HCT116 (cell line): ENCODE measurements around the gene LRFN4.

Experiments
- ATF3 ChIP-seq: IDR thresholded peaks from 2 replicates; pipeline ENCODE4 v1.6.1; 2012
- CEBPB ChIP-seq: IDR thresholded peaks from 2 replicates; pipeline ENCODE4 v1.6.1; 2012; ENCODE audit warnings: low read depth
- CTCF ChIP-seq, 3 experiments: fragments of 200-600 bp in 1 of 3; sonication (generic) in 1 of 3; IDR thresholded peaks in 2 of 3; conservative IDR thresholded peaks in 1 of 3; 2 replicates each; pipeline ENCODE4 v1.5.1; 2012 to 2017; ENCODE audit warnings: low read depth in 2 of 3, low read length in 2 of 3, antibody characterized with exemption in 1 of 3, borderline replicate concordance in 1 of 3, control low read depth in 1 of 3, mild to moderate bottlenecking in 1 of 3, mixed read lengths in 1 of 3, mixed run types in 1 of 3, moderate library complexity in 1 of 3; ENCODE audit not compliant: insufficient read depth in 1 of 3
- EZH2 ChIP-seq: fragments of 200-600 bp; sonication (generic); IDR thresholded peaks from 2 replicates; pipeline ENCODE4 v1.6.1; 2017; ENCODE audit warnings: antibody characterized with exemption, mixed run types
- FOSL1 ChIP-seq: IDR thresholded peaks from 2 replicates; pipeline ENCODE4 v1.6.1; 2012; ENCODE audit warnings: low read depth
- JUND ChIP-seq: IDR thresholded peaks from 2 replicates; pipeline ENCODE4 v1.6.1; 2012
- MAX ChIP-seq: IDR thresholded peaks from 2 replicates; pipeline ENCODE4 v1.6.1; 2012
- POLR2AphosphoS5 ChIP-seq: IDR thresholded peaks from 2 replicates; pipeline ENCODE4 v1.6.1; 2011; ENCODE audit warnings: mild to moderate bottlenecking, low read depth, low read length, moderate library complexity
- REST ChIP-seq: IDR thresholded peaks from 2 replicates; pipeline ENCODE4 v1.6.1; 2012; ENCODE audit warnings: low read depth
- SIN3A ChIP-seq: IDR thresholded peaks from 2 replicates; pipeline ENCODE4 v1.6.1; 2012; ENCODE audit warnings: low read depth
- SRF ChIP-seq: IDR thresholded peaks from 2 replicates; pipeline ENCODE4 v1.6.1; 2012; ENCODE audit warnings: low read depth
- YY1 ChIP-seq: IDR thresholded peaks from 2 replicates; pipeline ENCODE4 v1.6.1; 2011; ENCODE audit warnings: low read length, low read depth, moderate library complexity, mild to moderate bottlenecking; ENCODE audit not compliant: insufficient replicate concordance; ENCODE audit errors: extremely low read depth
- ZBTB33 ChIP-seq: IDR thresholded peaks from 2 replicates; pipeline ENCODE4 v1.6.1; 2011; ENCODE audit warnings: mild to moderate bottlenecking, low read length, moderate library complexity; ENCODE audit not compliant: insufficient replicate concordance; ENCODE audit errors: extremely low read depth

GRCh38 chr11:66891851-66892660, 35.2 kb downstream of the LRFN4 start:
- TF ChIP-seq SIN3A (no peak), MAX (no peak), POLR2AphosphoS5 (peak; percentile 81), CTCF (IDR thresholded peaks at IDR 0.05 in 2 of 3, conservative IDR thresholded peaks at IDR 0.05 in 1 of 3; ENCODE audit: borderline replicate concordance in 1 of 3, insufficient read depth in 1 of 3, low read depth in 2 of 3, low read length in 2 of 3) (0 out of 6 replicates have a peak, but pooled peaks of 1 of the 3 experiments have one; percentile 1), FOSL1 (no peak), EZH2 (no peak), YY1 (peak; percentile 63), JUND (no peak), ZBTB33 (peak; percentile 64), SRF (no peak), ATF3 (no peak), REST (no peak), CEBPB (no peak)
